Measurements from ENCODE around the gene HAVCR1.
"Not testable (repeated sequence)": the region's sequence is repeated elsewhere in the genome, so short reads cannot be mapped to it uniquely, and the experiment has no call there.

HAVCR1 gene

GRCh38 chr5:157059093-157059539 lies at the start of gene HAVCR1:
Gene HAVCR1 (minus strand): TSS chr5:157059116. CDS start chr5:157057943, 1,173 bp downstream.
- DNase-seq, result no peak

DNA sequence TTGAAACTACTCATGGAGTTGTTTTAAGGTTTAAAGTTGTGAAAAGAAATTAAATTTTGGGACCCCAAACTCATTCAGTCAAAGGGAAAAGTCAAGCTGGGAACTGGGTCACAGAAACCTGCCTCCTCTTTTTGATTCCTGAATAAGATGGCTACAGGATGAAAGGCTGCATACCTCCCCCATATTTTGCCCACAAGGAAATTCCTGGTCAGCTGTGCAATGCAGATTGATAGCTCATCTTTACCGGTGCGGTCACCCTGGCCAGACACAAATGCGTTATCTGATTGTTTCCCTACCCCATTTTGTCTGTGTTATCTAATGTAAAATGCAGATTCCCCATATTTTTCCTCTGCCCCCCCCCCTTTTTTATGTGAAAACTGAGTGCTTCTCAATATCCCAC lies 48.6 kb upstream of the HAVCR1 start:
- no peak for DNase-seq

GRCh38 chr5:157106630-157107461 lies 47.9 kb upstream of the HAVCR1 start:
- no peak for DNase-seq

DNA sequence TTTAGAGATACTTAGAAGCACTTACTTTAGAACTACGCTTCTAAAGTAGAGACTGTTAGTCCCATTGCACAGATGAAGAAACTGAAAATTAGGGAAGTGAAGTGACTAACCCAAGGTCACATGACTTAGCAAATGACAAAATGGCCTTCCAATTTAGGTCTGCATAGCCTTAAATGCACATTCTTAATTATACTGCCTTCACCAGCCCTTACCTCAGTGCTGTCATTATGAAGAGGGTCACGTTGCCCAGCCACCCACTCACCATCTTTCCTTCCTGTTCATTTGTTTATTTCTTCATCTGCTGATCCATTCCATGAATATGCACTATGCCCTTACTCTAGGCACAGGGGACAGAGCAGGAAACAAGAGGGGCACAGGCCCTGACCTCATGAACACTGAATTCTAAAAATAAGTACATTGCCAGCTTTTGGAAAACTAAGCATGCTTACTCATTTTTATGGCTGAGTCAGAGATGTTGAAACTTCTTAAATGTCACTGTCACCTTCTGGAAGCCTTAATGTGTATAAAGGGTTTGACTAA lies 41.3 kb upstream of the HAVCR1 start:
- peak in 1 of 2 donors; percentile 21 for DNase-seq

GRCh38 chr5:157088342-157088990 lies 29.6 kb upstream of the HAVCR1 start:
- DNase-seq, result no peak

DNA sequence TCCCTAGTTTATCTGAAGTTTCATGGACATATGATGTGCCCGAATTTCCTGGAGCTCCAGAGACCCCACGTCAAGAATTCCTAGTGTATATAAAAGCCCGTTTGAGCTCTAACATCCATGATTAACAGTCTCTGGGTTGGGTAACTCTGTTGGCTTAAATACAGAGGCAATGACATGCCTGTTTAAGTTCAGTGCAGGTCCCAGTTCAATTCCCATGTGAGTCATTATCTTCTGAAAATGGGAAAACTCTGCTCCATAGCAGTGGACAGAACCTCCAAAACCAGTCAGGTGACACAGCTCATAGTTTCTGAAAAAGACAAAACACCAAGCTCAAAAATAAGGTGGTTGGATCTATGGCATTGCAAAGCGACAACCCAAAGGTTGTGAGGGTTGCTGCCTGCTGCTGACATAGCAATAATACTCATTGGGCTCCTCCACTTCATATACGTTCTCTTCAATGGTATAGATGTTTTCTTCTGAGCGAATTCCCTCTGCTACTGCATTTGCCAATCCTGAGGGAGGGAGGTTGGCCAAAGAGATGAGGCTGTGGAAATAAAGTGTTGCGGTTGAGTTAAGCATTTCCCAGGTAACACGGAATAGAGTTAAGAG lies 27.9 kb upstream of the HAVCR1 start:
- DNase-seq, result no peak

GRCh38 chr5:157085930-157086329 lies 27.0 kb upstream of the HAVCR1 start:
- no peak for DNase-seq

- DNase-seq, result no peak
These were observed 21.4 kb upstream of the HAVCR1 start for GRCh38 chr5:157080286-157080685.

DNA sequence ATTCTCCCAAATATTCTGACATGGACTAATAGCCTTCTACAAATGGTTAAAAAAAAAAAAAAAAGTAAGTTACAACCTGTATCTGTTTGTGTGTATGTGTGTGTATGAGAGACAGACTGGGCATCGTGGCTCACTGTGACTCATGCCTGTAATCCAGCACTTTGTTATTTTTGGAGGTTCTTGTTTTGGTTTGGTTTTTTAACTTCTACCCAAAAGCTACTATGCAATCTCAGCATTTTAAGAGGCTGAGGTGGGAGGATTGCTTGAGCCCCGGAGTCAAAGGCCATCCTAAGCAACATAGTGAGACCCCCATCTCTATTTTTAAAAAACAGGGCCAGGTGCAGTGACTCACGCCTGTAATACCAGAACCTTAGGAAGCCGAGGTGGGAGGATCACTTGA lies 17.6 kb upstream of the HAVCR1 start:
- no peak for DNase-seq

DNA sequence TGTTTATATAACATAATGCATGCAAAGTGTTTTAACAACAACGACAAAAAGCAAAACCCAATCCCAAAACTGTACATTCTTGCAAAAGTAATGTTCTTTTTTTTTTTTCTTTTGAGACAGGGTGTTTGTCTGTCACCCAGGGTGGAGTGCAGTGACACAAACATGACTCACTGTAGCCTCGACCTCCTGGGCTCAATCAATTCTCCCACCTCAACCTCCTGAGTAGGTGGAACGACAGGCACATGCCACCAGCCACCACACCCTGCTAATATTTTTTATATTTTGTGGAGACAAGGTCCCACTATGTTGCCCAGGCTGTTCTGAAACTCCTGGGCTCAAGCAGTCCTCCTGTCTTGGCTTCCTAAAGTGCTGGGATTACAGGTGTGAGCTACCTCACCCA lies 13.6 kb upstream of the HAVCR1 start:
- no peak for DNase-seq

DNA sequence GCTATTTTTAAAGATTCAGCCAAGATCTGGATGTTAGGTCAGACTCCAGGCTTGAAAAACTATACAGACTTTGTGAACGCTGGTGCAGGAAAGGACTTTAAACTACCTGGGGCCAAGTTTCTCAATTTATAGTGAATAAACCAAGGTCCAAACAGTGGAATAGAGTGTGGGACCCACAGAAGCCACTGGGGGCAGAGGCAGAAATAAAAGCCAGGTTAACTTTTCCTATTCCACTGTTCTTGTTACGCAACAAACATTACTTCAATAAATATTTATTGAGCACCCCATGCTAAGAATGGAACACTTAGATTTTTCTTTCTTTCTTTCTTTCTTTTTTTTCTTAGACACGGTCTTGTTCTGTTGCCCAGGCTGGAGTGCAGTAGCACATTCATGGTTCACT lies 11.0 kb upstream of the HAVCR1 start:
- DNase-seq, result no peak

DNA sequence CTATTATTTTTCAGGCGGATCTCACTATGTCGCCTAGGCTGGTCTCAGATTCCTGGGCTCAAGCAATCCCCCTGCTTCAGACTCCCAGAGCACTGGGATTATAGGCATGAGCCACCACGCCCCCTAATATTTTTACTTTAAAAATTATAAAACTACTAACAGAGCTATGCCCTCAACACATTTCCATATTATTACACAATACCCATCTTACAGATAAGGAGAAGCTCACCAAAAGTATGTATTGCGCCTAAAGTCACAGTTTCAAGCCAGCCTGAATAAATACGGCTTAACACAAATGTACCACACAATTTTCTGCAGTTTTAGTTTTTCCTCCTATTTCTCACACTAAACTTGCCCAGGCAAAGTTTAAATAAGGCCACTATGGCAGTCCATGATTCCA lies 9.9 kb upstream of the HAVCR1 start:
- DNase-seq, result no peak

DNA sequence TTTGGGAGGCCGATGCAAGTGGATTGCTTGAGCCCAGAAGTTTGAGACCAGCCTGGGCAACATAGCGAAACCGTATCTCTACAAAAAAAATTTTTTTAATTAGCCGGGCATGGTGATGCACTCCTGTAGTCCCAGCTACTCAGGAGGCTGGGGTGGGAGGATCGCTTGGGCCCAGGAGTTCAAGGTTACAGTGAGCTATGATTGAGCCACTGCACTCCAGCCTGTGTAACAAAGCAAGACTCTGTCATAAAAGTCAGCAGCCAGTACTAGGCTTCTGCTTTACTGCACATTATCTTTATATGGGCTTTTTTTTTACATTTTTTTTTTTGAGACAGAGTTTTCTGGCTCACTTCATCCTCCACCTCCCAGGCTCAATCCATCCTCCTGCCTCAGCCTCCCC lies 9.4 kb upstream of the HAVCR1 start:
- DNase-seq, result no peak

- no peak for DNase-seq
These were observed 8.1 kb upstream of the HAVCR1 start for GRCh38 chr5:157067005-157067404.

- DNase-seq, result no peak
These were observed 7.2 kb upstream of the HAVCR1 start for GRCh38 chr5:157066080-157066479.

DNA sequence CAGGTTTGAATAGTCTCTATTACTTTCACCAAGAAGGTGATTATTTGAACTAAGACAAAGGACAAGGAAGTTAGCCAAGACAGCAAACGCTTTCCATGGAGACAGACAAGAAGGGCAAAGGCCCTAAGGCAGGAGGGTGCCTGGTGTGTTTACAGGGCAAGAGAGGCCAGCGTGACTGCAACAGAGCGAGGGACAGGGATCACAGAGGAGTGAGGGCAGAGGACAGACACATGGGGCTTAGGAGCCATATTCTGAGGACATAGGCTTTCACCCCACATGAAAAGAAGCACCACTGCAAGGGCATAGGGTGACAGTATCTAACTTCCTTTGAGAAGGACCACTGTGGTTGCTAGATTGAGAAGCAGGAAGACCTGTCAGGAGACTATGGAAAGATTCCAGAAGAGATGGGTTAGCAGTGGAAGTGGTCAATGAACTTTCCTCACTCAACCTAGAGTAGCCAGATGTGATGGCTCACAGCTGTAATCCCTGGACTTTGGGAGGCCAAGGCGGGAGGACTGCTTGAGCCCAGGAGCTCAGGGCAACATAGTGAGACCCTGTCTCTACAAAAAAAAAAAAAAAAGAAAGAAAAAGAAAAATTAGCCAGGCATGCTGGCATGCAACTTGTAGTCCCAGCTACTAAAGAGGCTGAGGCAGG lies 5.0 kb upstream of the HAVCR1 start:
- no peak for DNase-seq

- DNase-seq, result no peak
These were observed 975 bp upstream of the HAVCR1 start for GRCh38 chr5:157059891-157060290.

DNA sequence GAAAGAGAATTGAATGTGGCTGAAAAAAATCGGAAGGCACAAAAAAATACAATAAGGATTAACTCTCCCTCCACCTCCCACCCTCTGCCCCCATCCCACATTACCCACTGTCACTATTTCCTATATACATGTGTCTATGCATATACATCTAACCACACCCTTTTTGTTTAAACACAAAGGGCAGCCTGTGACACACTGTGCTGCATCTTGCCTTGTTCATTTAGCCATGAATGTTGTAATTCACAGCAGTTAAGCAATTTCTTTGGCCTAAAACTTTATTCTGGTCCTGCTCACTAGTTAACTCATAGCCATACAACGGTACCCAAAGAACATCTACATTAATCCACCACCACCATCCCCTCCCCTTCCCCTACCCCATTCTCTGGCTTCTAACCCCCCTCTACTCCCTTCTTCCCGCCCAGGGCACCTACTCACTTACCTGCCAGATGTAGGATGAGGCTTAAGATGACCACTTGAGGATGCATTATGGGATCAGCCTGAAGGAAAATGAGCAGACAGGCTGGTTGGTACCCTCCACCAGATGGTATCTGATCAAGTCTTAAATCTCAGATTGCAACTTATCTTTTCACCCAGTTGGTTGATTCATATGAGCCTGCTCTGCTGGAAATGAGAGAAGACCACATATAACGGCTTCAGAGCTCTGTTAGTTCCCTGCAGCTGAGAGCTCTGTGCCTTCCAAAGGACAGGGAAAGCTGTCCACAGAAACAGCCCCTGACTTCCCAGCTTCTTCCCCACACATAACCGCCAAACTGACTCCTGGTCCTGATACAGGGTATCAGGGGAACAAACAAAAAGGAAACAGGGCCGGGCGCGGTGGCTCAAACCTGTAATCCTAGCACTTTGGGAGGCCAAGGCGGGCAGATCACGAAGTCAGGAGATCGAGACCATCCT lies 1.2 kb downstream of the HAVCR1 start:
- no peak for DNase-seq

DNA sequence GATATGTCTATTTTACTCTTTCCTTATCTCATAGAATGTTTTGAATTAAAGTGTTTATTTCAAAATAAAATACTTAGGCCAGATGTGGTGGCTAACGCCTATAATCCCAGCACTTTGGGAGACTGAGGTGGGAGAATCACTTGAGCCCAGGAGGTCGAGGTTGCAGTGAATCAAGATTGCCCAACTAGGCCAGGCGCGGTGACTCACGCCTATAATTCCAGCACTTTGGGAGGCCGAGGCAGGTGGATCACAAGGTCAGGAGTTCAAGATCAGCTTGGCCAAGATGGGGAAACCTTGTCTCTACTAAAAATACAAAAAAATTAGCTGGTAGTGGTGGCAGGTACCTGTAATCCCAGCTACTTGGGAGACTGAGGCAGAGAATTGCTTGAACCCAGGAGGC lies 2.1 kb downstream of the HAVCR1 start:
- not testable (repeated sequence) for DNase-seq

DNA sequence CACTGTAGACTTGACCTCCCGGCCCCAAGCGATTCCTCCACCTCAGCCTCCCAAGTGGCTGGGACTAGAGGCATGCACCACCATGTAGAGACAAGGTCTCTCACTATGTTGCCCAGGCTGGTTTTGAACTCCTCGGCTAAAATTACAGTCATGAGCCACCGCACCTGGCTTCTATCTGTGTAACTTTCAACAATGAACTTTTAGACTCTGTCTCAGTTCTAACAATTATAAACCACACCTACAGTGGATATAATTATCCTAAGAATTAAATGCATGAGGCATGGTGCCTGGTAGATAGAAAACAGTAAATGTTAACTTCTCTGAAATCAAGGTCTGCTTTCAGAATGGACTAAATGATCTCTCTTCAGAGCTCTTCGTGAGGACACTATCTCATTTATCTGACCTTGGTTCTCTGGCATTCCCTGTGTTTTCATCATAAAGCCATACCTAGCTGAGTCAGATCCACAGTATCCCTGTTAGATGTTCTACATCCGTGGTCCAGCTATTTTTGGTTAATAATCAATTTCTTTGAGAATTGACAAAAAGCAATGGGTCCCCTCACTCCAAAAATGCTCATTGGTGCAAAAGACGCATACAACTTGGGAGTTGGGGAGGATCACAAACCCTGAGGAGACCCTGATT lies 7.2 kb downstream of the HAVCR1 start:
- DNase-seq, result no peak

- no peak for DNase-seq
These were observed 8.9 kb downstream of the HAVCR1 start for GRCh38 chr5:157050050-157050449.

GRCh38 chr5:157049605-157050004 lies 9.3 kb downstream of the HAVCR1 start:
- DNase-seq, result no peak

Data from stimulated activated CD4-positive, alpha-beta T cell treated with anti-CD3 and anti-CD28 coated beads, Interleukin-2, amount 100 ng/mL, for 48 hours (primary cell).